Measurements from ENCODE around the gene NFIA. TPM values are rescaled to one million over a fixed set of nuclear protein-coding genes. Genes with fewer than 3 reads are reported as not detected.

Gene NFIA
- total RNA-seq, 1 experiment from 2014 or later, result 6.3 TPM

DNA sequence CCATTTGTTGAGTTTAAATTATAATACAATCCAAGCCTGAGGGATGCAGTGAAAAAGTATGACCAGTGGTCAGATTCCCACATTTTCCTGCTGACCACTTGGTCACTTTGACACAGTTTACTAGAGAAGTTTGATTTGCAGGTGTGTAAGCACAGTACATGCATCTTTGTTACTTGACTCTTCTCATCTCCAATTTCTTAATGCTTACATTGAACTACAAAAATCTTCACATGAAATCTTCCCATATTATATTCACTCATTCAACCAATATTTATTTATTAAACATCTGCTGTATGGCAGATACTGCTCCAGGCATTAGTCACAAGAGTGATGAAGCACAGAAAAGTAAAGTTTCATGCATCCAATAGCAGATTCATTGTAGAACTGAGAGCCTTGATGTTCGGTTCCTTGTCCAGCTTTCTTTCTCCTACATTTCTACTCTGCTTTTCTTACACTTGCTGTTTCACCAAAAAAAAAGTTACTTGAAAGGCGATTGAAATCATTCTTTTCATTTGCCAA is 211.7 kb downstream of the NFIA start:
- DNase-seq (ENCODE audit: low read depth), result no peak

DNA sequence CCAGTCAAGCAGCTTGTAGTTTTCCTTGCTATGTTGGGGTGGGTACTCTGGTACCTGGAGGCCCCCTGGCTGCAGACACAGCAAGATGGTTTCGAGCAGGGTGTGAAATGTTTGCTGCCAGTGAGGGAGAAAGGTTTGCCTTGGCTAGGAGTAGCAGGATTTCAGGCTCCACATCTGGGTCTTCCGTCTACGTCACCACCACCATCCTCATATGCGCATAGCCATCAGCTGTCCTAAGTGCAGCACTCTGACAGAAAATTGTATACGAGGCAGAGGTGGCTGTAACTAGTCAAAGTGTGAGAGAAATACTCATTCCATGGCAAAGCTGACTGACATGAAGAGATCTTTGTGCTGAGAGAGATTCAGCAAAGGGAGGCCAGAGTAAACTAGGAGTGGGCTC is 212.6 kb downstream of the NFIA start:
- DNase-seq (ENCODE audit: low read depth), result no peak

DNA sequence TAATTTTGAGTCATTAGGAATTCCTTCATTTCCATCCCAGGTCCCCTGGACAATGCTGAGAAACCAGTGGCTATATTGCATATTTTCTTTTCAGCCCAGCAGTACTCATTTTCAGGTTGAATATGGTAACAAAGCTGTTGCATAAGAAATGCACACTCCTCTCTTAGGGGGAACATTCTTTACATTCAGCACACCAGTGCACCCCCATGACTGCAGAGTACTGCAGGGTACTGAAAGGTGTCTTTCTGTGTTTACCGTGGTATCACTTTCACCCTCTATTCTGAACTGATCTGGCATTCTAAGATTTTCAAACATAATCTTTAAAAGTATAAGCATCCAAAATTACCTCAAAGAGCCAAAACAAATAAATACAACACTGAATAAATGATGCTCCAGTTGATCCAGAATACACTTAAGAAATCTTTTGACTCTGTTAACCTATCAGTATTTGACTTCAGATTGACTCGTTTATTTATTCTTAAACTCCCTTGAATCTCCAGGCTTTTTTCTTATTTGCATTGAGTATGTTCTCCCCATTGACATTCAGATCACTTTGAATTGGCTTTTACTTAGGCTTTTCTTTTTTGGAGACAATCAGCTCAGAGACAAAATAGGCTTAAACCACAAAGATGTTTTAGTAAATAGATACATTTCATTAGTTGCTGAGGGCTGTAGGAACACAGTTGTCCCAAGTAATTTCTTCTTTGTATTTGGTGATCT is 213.6 kb downstream of the NFIA start:
- no peak for DNase-seq (ENCODE audit: low read depth)

DNA sequence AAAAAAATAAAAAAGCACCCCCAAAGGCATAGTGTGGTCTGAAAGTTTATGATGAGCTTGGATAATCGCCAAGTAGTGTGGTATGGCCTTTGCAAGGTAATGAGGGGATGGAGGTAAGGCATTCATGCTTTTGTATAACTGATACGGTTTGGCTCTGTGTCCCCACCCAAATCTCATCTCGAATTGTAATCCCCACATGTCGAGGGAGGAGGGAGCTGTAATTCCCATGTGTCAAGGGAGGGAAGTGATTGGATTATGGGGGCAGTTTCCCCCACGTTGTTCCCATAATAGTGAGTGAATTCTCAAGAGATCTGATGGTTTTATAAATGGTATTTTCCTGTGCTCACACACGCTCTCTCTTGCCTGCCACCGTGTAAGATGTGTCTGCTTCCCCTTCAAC is 215.5 kb downstream of the NFIA start:
- DNase-seq (ENCODE audit: low read depth), result no peak

DNA sequence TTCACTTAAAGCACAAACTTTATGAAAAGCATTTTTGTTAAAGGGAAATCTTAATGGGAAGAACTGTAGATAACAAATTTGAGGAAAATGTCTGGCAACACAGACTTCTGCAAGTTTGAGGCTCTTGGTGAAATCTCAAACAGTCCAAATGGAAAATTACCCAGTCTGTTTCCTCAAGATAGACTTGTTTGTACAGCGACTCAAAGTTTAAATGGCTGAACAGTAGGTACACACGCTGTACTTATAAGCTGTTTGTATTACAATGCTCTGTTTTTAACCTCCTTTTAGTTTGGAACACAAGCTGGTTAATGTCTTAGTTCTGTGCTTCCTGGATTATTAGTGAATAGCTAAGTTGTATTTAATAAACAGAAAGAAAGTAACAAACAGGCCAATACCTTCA is 217.1 kb downstream of the NFIA start:
- no peak for DNase-seq (ENCODE audit: low read depth)

DNA sequence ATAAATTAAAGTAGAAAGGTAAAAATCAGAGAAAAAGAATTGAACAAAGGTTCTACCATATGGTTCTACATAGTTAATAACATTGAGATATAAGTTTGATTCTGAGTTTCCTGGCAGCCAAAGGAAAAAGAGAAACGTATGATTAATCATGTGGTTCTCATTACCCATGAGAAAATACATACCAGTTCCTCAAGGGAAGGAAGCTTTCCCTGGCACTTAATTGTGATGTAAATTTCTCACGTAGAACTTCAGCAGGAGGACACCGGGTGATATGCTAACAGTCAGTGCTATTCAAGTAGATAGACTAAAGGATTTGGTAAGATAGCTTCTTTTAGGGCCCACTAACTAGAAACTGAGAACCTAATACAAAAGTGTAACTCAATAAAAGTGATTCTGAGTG is 218.5 kb downstream of the NFIA start:
- no peak for DNase-seq (ENCODE audit: low read depth)

DNA sequence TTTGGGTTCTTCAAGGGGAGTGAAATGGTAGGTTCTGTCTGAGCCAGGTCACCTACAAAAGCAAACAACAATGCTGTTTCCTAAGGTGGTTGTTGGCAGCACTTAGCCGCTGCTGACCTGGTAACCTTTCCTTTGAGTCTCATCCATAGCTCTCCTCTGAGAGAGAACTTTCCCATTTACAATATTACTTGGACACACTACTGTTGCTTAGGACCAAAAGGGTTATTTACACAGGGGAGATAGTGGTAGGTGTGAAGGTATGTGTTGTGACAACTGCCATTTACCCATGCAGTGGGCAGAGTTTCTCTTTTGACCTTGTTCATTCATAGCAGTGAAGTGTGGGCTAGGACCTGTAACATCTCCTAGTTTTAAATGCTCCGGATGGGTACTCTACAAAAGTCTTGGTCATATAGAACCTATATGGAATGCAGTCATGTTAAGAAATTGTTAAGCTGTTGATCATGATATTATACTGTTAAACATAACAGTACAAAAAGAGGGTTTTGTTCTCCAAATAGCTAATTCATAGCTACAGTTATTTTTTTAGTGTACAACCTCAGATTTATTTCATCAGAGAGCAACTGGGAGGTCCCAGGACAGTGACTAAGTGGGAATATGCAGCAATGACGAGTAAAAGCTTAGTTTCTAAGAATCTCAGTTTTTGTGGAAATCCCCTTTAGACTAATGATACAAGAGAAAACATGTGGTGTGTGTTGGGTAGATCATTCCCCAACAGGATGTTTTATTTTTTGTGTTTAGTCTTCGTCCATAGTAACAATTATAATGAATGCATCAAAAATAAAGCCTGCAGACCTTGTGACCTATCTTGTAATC is 219.7 kb downstream of the NFIA start:
- peak; percentile 13 for DNase-seq (ENCODE audit: low read depth)

DNA sequence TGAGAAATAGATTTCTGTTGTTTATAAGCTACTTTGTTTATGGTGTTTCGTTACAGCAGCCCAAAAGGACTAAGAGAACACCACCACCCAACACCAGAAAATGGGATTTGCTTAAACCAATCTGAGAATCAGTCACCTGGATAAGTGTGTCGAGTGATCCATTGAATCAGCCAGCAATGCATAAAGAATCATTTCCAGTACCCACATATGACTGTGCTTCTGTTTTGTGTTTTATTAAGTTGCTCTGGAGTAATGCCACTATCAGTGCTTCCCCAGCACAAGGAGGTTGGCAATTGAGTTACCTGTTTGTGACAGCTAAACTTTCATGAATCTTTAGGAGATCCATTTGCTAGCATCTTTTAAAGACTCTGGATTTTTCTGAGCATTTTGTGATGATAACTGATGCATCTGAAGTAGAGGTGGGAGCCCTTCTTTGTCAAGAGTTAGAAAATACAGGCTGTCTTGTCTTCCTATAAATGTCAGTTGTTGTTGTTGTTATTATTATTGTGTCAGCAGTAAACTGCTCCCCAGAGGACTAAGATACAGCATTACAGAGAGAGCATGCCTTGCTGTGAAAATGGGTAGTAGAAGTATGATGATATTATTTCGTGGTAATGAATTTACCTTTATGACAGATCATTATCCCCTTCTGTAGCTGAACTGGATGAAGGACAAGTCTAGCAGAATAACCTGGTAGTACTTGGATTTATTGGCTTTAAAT is 225.2 kb downstream of the NFIA start:
- no peak for DNase-seq (ENCODE audit: low read depth)

DNA sequence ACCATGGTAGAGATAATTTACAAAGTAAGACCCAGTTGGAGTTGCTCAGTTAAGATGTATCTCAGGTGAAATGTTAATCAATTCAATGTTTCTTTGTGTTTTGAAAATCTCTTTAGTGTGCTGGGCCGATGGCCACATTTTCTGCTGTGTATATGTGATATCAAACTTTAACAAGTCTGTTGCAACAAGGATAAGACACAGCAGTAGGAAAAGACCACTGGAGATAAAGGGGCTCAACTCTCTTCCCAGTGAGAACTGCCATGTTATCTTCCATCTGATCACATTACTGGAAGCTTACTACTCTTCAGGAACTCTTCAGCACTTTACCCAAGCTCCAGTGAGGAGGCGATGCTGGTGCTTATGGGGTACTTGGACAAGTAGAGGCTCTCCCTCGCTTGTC is 227.7 kb downstream of the NFIA start:
- DNase-seq (ENCODE audit: low read depth), result no peak

DNA sequence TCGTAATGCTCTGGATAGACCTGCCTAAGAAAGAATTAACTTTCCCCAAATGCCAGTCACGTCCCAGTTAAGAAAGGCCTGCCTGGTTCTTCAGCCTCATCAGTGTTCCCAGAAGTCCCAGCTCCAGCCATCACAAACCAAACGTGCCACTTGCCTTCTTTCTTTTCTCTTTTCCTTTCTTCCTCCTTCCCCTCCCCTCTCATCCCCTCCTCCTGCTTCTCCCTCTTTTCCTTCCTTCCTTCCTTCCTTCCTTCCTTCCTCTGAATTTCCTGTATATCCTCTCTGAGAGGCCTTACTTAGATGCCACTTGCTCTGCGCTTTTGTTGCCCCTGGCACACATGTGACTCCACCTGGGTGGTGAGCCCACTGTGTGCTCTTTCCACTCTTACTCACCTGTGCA is 228.2 kb downstream of the NFIA start:
- no peak for DNase-seq (ENCODE audit: low read depth)

DNA sequence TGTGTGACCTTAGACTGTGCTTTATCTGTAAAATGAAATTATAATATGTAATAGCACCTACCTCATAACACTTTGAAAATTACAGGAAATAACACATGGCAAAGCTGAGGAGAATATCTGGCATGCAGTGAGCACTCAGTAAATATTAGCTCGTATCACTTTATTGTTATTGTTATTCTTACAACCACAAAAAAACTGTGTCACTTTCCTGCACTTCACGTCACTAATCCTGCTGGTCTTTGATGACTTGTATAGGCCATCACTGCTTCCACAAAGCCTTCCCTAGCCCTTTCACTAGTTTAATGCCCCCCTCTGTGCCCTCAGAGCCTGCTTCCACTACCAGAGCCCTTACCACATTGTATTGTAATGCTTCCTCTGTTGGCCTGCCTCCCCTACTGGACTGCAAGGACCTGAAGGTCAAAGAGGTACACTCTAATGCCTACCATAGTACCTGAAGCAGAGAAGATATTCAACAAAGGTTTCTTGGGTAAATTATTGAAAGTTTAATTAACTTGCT is 231.6 kb downstream of the NFIA start:
- DNase-seq (ENCODE audit: low read depth), result no peak

DNA sequence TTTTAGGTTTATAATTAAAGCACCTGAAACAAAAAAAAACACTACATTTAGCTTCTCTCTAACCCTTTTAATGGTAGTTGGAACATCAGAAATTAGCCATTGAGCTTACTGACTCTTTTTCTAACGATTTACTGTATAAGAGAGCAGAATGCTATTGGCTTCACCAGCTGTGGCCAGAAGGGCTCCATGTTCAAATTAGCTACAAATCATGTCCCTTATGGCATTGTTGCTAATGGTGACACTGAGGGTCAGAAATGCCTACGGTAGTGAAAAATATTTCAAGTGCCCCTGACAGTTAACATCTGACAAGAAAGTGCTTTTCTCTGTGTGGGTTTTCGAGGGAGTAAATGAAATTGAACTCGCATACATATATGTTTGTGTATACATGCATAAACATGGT is 232.7 kb downstream of the NFIA start:
- no peak for DNase-seq (ENCODE audit: low read depth)

DNA sequence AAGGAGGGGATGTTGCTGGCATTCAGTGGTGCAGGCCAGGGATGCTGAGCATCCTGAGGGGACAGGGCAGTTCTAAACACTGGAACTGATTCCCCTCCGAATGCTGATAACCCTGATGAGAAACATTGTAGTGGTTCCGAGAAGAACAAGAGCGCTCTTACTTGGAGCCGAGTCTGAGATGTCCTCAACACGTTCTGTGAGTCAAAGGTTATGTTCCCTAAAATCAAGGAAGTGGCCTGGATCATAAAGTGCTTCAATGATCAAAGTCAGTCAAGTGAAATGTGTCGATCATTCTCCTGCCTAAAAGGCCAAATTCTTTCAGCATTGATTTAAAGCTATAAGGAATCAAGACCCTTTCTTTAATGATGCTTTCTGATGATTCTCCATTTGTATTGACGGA is 234.1 kb downstream of the NFIA start:
- no peak for DNase-seq (ENCODE audit: low read depth)

DNA sequence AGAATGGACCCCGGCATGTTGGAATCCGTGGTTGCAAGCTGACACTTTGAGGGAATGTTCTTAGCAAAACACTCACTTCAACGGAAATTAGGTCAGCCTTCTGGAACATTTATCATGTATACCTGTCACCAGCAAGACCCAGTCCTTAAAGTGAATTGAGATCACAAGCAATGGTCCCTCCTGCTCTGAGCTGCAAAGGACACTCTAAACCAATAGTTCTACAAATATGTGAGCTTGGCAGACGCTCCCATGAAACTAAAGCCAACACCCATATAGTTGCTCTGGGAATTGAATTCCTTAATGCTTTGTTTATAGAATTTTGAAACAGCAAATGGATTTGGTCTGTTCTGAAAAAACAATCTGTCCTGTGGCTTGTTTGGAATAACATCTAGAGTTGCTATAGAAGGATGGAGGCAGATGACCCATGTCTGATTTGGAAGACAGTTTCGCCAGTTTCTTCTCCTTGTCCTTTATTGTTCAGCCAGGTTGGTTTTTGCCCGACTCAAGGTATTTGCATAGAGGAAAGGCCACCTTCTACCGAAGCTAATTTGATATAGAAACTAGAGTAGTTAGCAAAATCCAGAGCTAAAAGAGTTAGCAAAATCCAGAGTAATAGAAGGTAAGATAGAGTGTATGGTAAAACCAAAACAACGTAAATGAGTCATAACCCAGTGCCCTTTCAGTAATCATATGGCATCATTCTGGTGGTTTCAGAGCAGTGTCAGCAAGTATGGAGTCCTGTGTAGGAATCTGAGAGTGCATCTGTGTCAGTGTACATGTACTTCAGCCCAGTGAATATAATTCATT is 236.2 kb downstream of the NFIA start:
- peak; percentile 43 for DNase-seq (ENCODE audit: low read depth)

DNA sequence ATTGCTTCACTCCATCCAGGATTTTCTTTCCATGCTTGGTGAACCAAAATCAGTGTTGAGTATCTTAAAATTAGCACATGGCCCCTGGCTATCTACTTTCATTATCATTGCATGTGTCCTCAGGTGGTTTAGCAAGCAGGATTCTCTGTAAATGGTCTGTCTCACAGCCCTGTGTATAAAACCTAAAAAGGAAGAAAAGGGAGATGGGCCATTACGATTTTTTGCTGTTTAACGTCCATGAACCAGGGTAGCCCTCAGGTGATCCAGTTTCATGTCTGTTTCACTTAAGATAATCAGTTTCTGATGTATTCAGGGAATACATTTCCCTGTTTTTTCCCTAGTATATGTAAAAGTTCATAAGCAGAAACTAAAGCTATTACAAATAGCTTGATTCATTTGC is 238.2 kb downstream of the NFIA start:
- no peak for DNase-seq (ENCODE audit: low read depth)

DNA sequence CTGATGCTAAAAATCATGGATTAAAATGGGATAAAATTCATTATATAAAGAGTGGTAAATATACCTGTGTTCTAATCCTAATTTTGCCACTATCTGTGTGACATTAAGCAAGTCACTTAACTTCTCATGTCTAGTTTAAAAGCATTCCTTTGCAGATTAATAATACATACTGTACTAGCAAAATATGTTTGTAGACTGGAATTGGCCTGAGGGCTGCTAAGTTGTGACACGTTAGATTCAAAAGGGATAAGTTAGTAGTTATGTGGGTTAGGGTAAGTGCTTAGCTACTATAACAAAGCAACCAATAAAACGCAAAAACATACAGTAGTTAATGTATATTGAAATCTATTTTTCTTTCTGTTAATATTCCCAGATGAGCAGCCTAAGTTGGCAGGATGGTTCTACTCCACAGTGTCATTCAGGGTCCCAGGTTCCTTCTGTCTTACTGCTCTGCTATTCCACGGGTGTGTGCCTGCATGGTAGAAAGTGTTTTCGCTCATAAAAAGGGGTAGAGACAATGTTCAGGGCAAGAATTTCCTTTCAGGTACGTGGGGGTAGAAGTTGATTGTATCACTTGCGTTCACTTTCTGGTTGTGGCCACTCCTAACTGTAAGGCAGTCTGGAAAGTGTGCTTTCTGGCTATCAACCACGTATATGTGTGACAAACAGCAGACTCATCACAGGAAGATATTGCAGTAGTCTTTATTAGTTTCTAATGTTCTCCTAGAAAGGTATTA is 239.8 kb downstream of the NFIA start:
- DNase-seq (ENCODE audit: low read depth), result no peak

DNA sequence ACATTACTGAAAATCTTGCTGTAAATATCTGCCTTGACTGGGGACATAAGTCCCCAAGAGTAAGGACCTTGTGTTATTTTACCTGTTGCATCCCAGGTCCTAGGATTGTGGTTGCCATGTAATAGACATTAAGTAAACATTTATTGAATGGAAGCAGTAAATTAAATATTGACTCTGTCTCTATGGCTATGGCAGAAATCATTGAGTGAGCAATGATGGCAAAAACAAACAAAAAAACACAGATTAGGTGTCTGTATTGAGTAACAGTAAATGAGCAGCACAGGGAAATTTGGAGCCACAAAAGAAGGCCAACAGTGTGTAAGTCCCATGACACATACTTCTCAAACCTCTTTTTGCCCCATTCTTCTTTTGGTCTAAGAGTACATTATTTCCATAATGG is 240.4 kb downstream of the NFIA start:
- no peak for DNase-seq (ENCODE audit: low read depth)

DNA sequence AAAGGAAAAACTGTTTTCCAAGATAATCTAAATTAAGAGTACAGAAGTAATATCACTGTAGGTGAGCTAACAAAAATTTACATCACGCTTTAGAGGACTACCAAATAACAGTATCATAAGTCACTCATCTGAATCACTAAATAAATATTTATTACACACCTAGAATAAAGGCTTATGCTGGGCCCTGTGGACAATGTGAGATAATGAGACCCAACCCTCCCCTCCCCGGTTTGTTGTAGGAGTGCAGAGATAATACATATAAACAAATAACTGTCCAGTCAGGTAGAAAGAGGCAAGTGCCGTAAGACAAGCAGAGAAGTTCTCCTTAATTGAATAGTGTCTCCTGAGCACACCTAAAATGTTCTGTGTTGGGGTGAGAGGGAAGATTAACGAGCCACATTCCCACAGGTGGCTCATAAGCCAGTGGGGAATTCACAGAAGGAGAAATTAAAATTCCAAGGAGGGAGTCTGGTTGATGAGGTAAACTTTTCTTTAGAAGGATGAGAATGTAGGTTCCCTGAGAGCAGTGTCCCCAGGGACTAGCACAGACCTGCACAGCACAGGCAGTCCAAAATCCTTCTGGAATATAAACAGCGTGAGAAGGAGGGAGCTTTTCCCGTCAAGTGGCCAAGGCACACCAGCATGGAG is 241.4 kb downstream of the NFIA start:
- DNase-seq (ENCODE audit: low read depth), result no peak

DNA sequence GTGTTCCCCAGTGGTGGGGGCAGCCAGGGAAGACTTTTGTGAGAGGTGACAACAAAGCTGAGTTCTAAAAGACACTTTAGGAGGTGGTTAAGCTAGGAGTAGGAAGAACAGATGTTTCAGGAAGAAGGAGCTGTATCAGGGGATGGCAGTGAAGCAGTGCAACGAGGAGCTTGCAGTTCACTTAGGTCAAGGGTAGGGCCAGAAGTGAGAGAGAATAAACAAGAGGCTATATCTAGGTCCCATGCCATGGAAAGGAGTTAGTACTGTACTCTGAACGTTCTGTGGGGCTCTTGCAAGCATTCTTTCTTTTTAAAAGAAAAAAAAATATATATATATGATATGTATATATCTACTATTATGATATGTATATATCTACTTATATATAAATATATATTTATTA is 244.4 kb downstream of the NFIA start:
- DNase-seq (ENCODE audit: low read depth), result no peak

DNA sequence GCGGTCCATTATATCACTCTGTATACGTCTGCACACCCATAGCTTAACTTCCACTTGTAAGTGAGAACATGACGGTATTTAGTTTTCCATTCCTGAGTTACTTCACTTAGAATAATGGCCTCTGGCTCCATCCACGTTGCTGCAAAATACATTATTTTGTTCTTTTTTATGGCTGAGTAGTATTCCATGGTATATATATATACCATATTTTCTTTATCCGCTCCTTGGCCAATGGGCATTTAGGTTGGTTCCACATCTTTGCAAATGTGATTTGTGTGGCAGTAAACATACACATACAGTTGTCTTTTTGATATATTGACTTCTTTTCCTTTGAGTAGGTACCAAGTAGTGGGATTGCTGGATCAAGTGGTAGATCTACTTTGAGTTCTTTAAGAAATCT is 245.1 kb downstream of the NFIA start:
- DNase-seq (ENCODE audit: low read depth), result no peak

Data from HT1080 (cell line).